ENCODE measurements around the gene ZNF407.
"Not testable (repeated sequence)": the region's sequence is repeated elsewhere in the genome, so short reads cannot be mapped to it uniquely, and the experiment has no call there.

The ZNF407 gene

DNA sequence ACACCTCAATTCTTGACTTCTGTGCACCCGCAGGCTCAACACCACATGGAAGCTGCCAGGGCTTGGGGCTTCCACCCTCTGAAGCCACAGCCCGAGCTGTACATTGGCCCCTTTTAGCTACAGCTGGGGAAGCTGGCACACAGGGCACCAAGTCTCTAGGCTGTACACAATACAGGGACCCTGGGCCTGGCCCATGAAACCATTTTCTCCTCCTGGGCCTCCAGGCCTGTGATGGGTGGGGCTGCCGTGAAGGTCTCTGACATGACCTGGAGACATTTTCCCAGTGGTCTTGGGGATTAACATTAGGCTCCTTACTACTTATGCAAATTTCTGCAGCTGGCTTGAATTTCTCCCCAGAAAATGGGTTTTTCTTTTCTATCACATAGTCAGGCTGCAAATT, 31.7 kb upstream of the ZNF407 start:
- H3K27me3 ChIP-seq (ENCODE audit: low read depth, low read length); H3K27ac ChIP-seq (ENCODE audit: low read length); H3K4me3 ChIP-seq (ENCODE audit: low read depth in 1 of 2, low read length in 2 of 2); H3K9me3 ChIP-seq (ENCODE audit: control insufficient read depth in 1 of 2, low read length in 2 of 2); H3K36me3 ChIP-seq (ENCODE audit: control insufficient read depth in 1 of 2, insufficient read depth in 2 of 2, low read length in 2 of 2); H3K4me1 ChIP-seq (ENCODE audit: control insufficient read depth in 1 of 2, insufficient read depth in 2 of 2, low read length in 2 of 2): not testable (repeated sequence)

DNA sequence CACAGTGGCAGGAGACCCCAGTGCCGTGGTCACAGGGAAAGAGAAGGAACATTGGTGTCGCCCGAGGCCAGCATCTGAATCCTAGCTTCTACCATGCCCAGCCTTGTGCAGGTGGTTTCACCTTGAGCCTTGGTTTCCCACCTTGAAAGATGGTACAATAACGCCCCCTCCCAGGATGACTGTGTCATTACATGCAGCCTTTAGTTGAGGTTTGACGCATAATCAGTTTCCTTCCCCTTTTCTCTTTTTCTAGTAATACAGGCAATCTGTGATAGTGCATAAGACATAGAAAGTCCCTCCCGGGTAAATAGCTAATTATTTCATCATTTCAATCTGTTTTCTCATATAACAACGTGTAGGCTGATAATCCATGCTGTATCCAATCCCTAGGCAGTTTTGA, 29.8 kb upstream of the ZNF407 start:
- H3K36me3 ChIP-seq (ENCODE audit: control insufficient read depth in 1 of 2, insufficient read depth in 2 of 2, low read length in 2 of 2): no peaks in the 10 kb centered on the region
- H3K4me3 ChIP-seq (ENCODE audit: low read depth in 1 of 2, low read length in 2 of 2): no peak overlapping the region
- no peaks in the 10 kb centered on the region for H3K4me1 ChIP-seq (ENCODE audit: control insufficient read depth in 1 of 2, insufficient read depth in 2 of 2, low read length in 2 of 2)
- no peak overlapping the region for H3K27ac ChIP-seq (ENCODE audit: low read length)
- H3K9me3 ChIP-seq (ENCODE audit: control insufficient read depth in 1 of 2, low read length in 2 of 2): no peaks in the 10 kb centered on the region
- H3K27me3 ChIP-seq (ENCODE audit: low read depth, low read length): no peaks in the 10 kb centered on the region

DNA sequence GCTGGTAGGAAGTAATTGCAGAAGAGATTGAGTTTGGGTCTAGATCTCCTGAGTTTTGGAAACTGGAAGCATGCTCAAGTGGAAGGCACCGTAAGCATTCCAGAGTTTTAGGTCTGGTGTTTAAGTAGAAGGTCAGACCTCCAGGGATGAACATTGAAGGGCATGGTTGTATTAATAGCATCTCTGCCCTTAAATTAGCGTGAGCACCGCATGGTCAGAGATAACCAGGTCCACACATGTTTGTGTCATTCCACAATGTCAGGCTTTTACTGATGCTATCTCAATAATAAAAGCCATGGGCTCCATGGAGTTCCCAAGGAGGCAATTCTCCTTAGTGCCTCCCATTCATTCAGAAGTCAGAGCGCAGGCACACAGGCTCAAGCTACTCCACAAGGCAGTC, 28.3 kb upstream of the ZNF407 start:
- Histone ChIP-seq H3K27me3 (ENCODE audit: low read depth, low read length) (no peaks in the 10 kb centered on the region), H3K4me1 (ENCODE audit: control insufficient read depth in 1 of 2, insufficient read depth in 2 of 2, low read length in 2 of 2) (no peaks in the 10 kb centered on the region), H3K36me3 (ENCODE audit: control insufficient read depth in 1 of 2, insufficient read depth in 2 of 2, low read length in 2 of 2) (no peaks in the 10 kb centered on the region), H3K27ac (ENCODE audit: low read length) (no peak overlapping the region), H3K9me3 (ENCODE audit: control insufficient read depth in 1 of 2, low read length in 2 of 2) (no peaks in the 10 kb centered on the region), H3K4me3 (ENCODE audit: low read depth in 1 of 2, low read length in 2 of 2) (no peak overlapping the region)

DNA sequence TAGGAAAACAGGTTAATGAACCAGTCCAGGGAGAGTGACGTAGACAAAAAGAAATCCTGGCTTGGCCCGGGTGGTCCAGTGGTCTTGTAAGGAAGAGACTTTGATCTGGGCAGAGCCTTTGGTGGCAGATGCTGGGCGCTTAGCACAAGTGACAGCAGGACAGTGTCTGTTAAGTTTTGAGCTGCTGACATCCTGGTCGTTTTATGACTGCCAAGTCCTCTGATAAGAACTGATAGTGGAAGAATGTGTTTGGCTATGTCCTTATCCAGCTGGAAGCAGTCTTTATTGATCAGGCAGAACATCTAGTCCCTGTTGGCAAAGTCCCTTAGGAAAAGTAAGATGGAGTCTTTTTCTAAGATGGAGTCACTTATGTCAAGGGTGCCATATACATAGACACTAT, 27.4 kb upstream of the ZNF407 start:
- no peak overlapping the region for H3K4me3 ChIP-seq (ENCODE audit: low read depth in 1 of 2, low read length in 2 of 2)
- no peaks in the 10 kb centered on the region for H3K27me3 ChIP-seq (ENCODE audit: low read depth, low read length)
- H3K4me1 ChIP-seq (ENCODE audit: control insufficient read depth in 1 of 2, insufficient read depth in 2 of 2, low read length in 2 of 2): no peaks in the 10 kb centered on the region
- H3K36me3 ChIP-seq (ENCODE audit: control insufficient read depth in 1 of 2, insufficient read depth in 2 of 2, low read length in 2 of 2): no peaks in the 10 kb centered on the region
- no peak overlapping the region for H3K27ac ChIP-seq (ENCODE audit: low read length)
- H3K9me3 ChIP-seq (ENCODE audit: control insufficient read depth in 1 of 2, low read length in 2 of 2): no peaks in the 10 kb centered on the region

DNA sequence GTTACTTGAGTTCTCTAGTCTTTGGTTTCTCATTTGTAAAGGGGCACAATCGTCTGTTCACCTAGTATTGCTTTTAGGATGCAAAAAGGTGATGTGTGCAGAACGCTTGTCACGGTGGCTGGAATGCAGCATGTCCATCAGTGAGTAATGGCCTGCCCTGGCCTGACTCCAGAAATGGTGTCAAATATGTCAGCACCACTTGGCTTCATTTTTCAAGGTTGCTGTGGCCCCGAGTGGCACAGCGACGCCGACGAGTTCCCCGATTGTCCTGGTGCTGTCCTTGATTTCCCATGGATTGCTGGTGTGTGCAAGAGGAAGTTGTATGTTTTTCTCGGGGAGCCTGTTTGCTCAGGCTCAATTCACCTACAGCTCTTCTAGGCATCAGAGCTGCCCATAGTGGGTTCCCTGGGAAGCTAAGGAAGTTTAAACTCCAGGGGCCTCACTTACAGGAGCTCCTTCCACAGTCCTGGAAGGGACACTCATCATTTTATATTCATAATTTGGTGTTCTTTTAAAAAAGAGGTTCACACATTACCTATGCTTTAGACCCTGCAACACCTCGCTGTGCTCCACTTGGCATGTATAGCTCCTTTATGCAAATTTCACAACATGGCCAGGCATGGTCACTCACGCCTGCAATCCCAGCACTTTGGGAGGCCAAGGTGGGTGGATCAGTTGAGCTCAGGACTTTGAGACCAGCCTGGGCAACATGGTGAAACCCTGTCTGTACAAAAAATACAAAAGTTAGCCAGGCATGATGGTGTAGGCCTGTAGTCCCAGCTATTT, 25.6 kb upstream of the ZNF407 start:
- no peaks in the 10 kb centered on the region for H3K36me3 ChIP-seq (ENCODE audit: control insufficient read depth in 1 of 2, insufficient read depth in 2 of 2, low read length in 2 of 2)
- H3K27me3 ChIP-seq (ENCODE audit: low read depth, low read length): no peaks in the 10 kb centered on the region
- H3K27ac ChIP-seq (ENCODE audit: low read length): no peak overlapping the region
- no peaks in the 10 kb centered on the region for H3K4me1 ChIP-seq (ENCODE audit: control insufficient read depth in 1 of 2, insufficient read depth in 2 of 2, low read length in 2 of 2)
- H3K4me3 ChIP-seq (ENCODE audit: low read depth in 1 of 2, low read length in 2 of 2): no peak overlapping the region
- no peaks in the 10 kb centered on the region for H3K9me3 ChIP-seq (ENCODE audit: control insufficient read depth in 1 of 2, low read length in 2 of 2)

DNA sequence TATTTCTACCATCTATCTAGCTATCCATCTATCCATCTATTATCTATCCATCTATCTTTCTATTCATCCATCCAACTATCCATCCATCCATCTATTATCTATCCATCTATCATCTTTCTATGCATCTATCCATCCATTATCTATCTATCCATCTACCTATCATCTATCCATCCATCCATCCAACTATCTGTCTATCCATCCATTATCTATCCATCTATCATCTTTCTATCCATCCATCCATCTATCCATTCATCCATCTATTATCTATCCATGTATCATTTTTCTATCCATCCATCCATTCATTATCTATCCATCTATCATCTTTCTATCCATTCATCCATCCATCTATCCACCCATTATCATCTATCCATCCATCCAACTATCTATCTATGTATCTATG, 24.6 kb upstream of the ZNF407 start:
- no peaks in the 10 kb centered on the region for H3K27me3 ChIP-seq (ENCODE audit: low read depth, low read length)
- no peaks in the 10 kb centered on the region for H3K9me3 ChIP-seq (ENCODE audit: control insufficient read depth in 1 of 2, low read length in 2 of 2)
- H3K36me3 ChIP-seq (ENCODE audit: control insufficient read depth in 1 of 2, insufficient read depth in 2 of 2, low read length in 2 of 2): no peaks in the 10 kb centered on the region
- no peaks in the 10 kb centered on the region for H3K4me1 ChIP-seq (ENCODE audit: control insufficient read depth in 1 of 2, insufficient read depth in 2 of 2, low read length in 2 of 2)
- no peak overlapping the region for H3K27ac ChIP-seq (ENCODE audit: low read length)
- no peak overlapping the region for H3K4me3 ChIP-seq (ENCODE audit: low read depth in 1 of 2, low read length in 2 of 2)

DNA sequence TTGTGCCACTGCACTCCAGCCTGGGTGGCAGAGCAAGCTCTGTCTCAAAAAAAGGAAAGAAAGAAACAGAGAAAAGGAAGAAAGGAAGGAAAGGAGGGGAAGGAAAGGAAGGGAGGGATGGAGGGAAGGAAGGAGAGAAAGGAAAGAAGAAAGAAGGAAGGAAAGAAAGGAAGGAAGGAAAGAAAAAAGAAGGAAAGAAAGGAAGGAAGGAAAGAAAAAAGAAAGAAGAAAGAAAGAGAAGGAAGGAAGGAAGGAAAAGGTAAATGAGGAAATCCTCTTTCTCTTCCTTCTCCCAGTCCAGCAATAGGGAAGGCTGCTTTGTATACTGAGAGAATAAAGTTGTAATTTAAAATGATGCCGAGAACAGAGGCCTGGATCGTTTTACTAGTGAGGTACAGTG, 22.8 kb upstream of the ZNF407 start:
- Histone ChIP-seq H3K27ac (ENCODE audit: low read length) (no peak overlapping the region), H3K27me3 (ENCODE audit: low read depth, low read length) (no peaks in the 10 kb centered on the region), H3K9me3 (ENCODE audit: control insufficient read depth in 1 of 2, low read length in 2 of 2) (no peaks in the 10 kb centered on the region), H3K4me1 (ENCODE audit: control insufficient read depth in 1 of 2, insufficient read depth in 2 of 2, low read length in 2 of 2) (no peaks in the 10 kb centered on the region), H3K4me3 (ENCODE audit: low read depth in 1 of 2, low read length in 2 of 2) (no peak overlapping the region), H3K36me3 (ENCODE audit: control insufficient read depth in 1 of 2, insufficient read depth in 2 of 2, low read length in 2 of 2) (no peaks in the 10 kb centered on the region)

DNA sequence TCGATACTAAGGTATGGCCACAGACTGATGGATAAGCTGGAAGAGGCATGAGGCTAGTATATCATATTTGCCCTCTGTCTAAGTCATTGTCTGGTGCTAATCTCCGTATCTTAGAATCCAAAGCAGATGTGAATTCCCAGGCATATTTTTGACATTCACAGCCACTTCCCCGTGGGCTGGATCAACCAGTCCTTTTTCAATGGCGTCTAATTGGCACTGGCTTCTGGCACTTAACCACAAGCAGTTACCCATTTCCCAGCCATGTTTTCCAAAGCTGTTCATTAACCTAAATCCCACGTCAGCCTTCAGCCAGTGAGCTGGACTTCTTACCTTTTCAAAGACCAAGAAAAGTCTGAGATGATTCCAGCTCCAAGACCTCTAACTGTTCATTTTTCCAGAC, 20.7 kb upstream of the ZNF407 start:
- Histone ChIP-seq H3K9me3 (ENCODE audit: control insufficient read depth in 1 of 2, low read length in 2 of 2) (no peaks in the 10 kb centered on the region), H3K4me3 (ENCODE audit: low read depth in 1 of 2, low read length in 2 of 2) (no peak overlapping the region), H3K27ac (ENCODE audit: low read length) (no peak overlapping the region), H3K36me3 (ENCODE audit: control insufficient read depth in 1 of 2, insufficient read depth in 2 of 2, low read length in 2 of 2) (no peaks in the 10 kb centered on the region), H3K4me1 (ENCODE audit: control insufficient read depth in 1 of 2, insufficient read depth in 2 of 2, low read length in 2 of 2) (no peaks in the 10 kb centered on the region), H3K27me3 (ENCODE audit: low read depth, low read length) (no peaks in the 10 kb centered on the region)

DNA sequence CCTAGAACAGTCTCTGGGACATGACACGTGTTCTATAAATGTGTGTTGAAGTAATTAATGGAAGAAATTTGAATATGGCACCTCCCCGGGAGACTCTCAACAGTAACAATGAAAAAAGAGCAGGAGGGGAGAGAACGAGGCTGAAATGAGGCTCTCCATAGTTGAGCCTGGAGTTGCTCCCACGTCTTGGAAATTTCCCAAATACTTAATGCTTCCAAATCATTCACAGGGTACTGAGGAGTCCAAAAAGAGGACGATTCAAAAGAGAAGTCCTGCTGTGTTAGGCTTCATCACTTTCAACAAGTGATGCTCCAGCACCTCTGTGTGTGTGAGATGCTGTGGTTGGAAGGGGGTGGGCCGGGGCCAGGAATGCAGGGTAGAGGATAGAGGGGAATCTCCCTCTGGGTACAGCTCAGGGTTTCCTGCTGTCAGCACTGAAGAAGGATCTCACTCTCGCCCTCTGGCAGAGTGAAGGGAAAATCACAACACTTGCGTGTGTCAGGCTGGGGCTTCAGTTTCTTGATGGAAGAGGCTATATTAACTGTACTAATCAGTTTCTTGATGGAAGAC, 18.1 kb upstream of the ZNF407 start:
- Histone ChIP-seq H3K9me3 (ENCODE audit: control insufficient read depth in 1 of 2, low read length in 2 of 2) (no peaks in the 10 kb centered on the region), H3K4me3 (ENCODE audit: low read depth in 1 of 2, low read length in 2 of 2) (no peak overlapping the region), H3K27me3 (ENCODE audit: low read depth, low read length) (no peaks in the 10 kb centered on the region), H3K27ac (ENCODE audit: low read length) (no peak overlapping the region), H3K4me1 (ENCODE audit: control insufficient read depth in 1 of 2, insufficient read depth in 2 of 2, low read length in 2 of 2) (no peaks in the 10 kb centered on the region), H3K36me3 (ENCODE audit: control insufficient read depth in 1 of 2, insufficient read depth in 2 of 2, low read length in 2 of 2) (no peaks in the 10 kb centered on the region)

DNA sequence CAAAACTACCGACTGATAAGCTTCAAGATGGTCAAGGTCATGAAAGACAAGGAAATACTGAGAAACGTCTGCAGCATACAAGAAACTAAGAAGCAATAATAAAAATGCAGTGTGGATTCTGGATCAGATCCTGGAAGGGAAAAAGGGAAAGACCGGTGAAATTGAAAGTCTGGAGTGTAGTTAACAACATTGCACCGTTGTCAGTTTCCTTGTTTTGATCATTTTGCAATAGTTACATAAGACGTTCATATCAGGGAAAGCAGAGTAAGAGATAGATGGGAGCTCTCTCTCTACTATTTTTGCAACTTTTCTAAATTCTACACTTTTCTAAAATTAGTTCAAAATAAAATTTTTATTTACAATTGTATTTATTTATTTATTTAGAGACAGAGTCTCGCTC, 15.0 kb upstream of the ZNF407 start:
- Histone ChIP-seq H3K4me3 (ENCODE audit: low read depth in 1 of 2, low read length in 2 of 2) (no peak overlapping the region), H3K36me3 (ENCODE audit: control insufficient read depth in 1 of 2, insufficient read depth in 2 of 2, low read length in 2 of 2) (no peaks in the 10 kb centered on the region), H3K27me3 (ENCODE audit: low read depth, low read length) (no peaks in the 10 kb centered on the region), H3K4me1 (ENCODE audit: control insufficient read depth in 1 of 2, insufficient read depth in 2 of 2, low read length in 2 of 2) (no peaks in the 10 kb centered on the region), H3K9me3 (ENCODE audit: control insufficient read depth in 1 of 2, low read length in 2 of 2) (no peaks in the 10 kb centered on the region), H3K27ac (ENCODE audit: low read length) (no peak overlapping the region)

DNA sequence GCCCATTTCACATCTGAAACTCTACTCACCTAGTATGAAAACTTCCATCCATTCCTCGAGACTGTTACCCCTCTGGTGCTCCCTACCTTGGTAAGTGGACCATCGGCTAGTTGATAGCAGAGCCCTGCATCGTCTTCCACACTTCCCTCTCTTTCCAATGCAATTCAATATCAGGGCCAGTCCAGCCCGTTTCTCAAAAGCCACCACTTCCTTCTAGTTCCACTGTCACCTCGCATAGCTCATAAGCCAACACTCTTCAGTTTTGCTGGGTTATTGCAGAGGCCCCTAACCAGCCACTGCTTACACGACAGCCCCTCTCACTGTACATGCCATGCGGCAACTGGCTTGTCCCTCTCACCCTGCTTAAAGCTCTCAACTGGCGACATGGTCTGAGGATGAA, 10.2 kb upstream of the ZNF407 start:
- Histone ChIP-seq H3K36me3 (ENCODE audit: control insufficient read depth in 1 of 2, insufficient read depth in 2 of 2, low read length in 2 of 2) (no peaks in the 10 kb centered on the region), H3K4me1 (ENCODE audit: control insufficient read depth in 1 of 2, insufficient read depth in 2 of 2, low read length in 2 of 2) (no peaks in the 10 kb centered on the region), H3K4me3 (ENCODE audit: low read depth in 1 of 2, low read length in 2 of 2) (no peak overlapping the region), H3K9me3 (ENCODE audit: control insufficient read depth in 1 of 2, low read length in 2 of 2) (no peaks in the 10 kb centered on the region), H3K27me3 (ENCODE audit: low read depth, low read length) (no peaks in the 10 kb centered on the region), H3K27ac (ENCODE audit: low read length) (no peak overlapping the region)

DNA sequence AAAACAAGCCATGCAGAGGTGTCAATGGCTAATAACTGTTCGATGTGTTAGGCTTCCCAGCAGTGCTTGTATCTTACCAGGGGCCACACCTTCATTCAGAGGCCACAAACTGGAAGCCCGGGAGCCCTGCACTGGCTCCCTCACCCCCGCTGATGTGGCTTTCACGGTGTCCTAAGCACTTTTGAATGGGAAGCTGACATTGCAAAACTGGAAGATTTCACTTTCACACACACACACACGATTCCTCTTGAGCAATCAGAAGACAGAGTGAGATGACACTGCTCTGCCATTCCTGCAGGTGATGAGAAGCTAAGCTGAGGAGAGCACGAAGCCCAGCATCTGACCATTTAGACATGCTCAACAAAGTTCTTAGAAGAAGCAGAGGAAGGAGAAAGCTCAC, 8.6 kb upstream of the ZNF407 start:
- Histone ChIP-seq H3K36me3 (ENCODE audit: control insufficient read depth in 1 of 2, insufficient read depth in 2 of 2, low read length in 2 of 2) (no peaks in the 10 kb centered on the region), H3K9me3 (ENCODE audit: control insufficient read depth in 1 of 2, low read length in 2 of 2) (no peaks in the 10 kb centered on the region), H3K4me1 (ENCODE audit: control insufficient read depth in 1 of 2, insufficient read depth in 2 of 2, low read length in 2 of 2) (no peaks in the 10 kb centered on the region), H3K27me3 (ENCODE audit: low read depth, low read length) (no peaks in the 10 kb centered on the region), H3K4me3 (ENCODE audit: low read depth in 1 of 2, low read length in 2 of 2) (no peak overlapping the region), H3K27ac (ENCODE audit: low read length) (no peak overlapping the region)
